ENCODE data around the gene ZEB2.

ZEB2 gene

DNA sequence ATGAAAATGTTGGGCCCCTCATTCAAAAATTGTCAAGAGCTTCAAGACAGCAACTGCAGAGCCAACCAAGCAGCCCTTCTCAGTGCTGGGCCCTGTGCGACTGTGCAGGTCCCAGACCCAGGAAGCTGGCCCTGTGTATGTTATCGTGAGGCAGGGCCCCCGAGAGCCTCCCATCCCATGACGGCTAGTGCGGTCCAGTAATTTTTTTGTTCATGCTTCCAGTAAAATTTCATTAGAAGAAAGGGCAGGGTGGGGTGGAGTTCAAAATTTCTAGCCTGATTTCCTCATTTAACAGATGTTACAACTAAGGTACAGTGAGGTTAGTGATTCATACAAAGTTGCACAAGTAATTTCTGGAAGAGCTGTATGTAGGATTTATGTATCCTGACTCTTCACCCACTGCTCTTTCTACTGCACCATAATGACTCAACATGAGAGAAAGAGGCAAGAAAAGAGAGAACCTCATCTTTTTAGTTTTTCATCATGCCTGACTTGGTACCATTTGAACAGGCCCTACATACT, 105.5 kb downstream of the ZEB2 start:
- no peak for DNase-seq

DNA sequence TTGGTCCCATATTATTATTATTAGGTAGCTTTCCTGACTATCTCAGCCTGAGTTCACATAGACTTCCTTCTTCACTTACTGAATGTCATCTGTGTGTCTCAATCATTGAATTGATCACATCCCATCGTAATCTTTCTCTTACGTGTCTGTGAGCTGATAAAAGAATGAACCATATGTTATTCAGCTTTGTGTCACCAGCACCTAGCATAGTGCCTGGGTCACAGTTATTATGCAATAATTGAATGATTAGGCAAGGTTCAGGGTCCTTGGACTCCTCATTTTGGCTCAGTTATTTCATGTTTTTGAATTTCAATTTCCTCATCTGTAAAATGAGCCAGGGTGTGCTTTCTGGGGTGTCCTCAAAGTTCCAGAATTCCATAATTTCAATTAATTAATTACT, 107.2 kb downstream of the ZEB2 start:
- no peak for DNase-seq

DNA sequence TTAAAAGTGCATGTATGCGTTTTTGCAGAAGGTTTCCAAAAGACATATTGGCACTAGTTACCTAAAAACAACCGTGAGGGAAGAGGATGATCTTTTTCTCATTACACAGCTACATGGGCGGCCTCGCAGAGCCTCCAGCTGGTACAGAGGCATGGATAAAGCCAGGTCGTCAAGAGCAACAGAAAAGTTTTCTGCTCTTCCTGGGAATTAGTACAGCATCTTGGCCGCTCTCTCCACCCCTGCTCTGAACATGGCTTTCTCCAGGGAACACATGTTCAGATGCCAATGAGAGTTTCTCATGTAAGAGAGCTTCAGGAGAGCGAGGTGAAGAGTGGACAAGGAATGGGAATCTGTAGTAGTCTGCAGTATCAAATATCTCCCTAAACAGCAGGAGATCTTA, 108.4 kb downstream of the ZEB2 start:
- DNase-seq: no peak

DNA sequence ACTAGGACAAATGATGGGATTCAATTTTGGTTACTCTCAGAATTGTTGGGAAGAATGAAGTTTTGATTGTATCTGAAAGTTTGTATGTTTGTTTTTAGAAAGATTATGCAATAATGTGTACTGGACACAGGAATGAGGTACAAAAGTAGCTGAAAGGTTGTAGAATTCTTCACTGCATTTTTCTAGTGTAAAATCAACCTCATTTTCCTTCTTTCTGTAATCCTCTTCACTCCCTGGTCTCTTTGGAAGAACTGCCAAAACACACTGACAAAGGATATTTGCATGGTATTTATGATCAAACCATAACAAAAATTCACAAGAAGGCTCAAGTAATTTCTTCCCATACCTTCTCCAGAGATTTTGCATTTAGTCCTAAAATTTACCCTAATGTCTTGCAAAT, 110.7 kb downstream of the ZEB2 start:
- no peak for DNase-seq

DNA sequence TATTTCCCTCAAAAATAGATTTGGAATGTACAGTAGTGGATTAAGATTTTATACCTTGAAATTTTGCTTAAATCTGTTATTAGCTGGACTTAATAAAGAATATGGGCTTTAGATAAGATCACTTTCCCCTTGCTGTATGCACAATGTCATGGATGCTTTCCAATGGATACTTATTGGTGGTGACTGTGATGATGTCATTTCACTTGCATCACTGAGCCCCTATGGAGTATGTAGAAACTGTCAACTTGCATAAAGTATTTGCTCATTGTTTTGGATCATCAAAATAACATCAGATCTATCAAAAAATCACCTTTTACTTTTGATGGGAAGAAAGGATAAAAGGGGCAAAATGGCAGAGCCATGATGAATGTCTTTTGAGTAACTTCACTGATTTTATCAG, 112.7 kb downstream of the ZEB2 start:
- no peak for DNase-seq

DNA sequence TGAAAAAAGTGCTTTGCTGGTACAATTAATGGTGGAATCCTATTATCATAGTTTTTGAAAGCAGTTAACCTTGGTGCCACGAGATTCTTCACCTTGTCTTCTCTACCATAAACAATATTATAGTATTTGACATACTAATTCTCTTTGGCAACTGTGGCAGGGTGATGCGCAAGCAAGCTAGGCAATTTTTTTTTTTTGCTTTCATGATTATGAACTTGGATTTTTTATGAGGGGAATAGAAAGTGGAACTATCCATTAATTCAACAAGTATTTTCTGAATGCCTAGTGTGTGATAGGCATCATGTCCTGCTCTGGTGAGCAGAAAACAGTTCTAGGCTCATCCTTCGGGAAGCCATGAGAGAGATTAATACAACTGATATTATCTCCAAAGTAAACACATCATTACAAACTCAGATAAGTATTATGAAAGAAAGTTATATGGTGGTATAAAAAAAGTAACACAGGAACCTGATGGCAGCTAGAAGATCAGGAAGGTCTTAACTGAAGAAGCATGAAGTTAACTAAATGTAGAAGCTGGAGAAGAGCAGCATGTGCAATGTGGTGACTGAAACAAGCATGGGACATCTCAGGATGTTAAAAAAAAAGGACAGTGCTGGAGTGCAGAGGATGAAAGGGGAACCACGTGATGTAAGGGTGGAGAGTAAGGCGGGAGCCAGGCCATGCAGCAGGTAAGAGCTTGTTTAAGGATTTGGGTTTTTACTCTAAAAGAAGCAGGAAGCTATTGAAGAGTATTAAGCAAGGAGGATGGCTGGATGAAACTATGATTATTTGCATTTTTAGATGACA, 113.7 kb downstream of the ZEB2 start:
- no peak for DNase-seq

DNA sequence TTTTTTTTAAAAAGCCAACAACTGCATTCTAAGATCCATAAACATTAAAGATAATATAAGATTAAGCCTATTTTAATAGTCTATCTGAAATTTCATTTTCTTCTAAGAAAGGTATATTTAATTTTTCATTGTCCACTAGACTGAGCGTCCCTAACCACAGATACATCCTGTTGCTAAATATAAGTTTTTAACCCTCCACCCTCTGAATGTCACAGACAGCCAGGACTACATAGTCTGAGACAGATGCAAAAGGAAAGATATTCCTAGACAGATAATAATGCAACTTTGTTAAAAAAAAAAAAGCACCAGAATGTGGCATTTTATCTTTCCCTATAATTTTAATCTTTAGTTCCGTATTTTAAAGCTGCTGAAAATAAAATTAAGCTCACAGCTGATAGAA, 114.6 kb downstream of the ZEB2 start:
- DNase-seq: no peak

DNA sequence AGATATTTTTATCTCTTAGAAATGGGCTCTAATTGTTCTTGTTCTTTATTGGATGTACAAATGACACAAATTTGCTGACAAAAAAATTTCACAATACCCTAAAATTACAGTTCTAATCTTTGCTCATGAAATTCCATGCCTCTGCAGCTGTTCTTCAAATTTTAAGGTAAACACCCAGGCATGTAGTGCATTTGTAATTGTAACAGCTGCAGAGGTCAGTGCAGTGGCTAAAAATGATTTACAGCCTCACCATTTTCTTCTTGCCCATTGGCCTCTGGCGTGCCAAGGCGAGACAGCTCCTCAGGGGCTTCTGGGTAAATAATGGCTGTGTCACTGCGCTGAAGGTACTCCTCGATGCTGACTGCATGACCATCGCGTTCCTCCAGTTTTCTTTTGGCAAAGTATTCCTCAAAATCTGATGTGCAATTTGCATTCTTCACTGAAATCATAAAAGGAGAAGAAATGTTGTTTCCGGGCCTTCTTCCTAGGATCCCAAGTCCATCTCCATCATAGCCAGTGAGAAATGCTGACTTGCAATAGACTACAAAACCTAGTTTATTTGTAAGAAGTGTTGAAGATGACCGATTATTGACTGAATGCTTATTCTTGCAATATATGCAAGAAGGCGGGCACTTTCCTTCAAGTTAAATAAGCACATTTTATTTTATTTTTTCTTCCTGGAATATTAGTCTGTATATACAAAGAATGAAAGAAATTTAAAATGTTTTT, 115.2 kb downstream of the ZEB2 start:
- DNase-seq: no peak

DNA sequence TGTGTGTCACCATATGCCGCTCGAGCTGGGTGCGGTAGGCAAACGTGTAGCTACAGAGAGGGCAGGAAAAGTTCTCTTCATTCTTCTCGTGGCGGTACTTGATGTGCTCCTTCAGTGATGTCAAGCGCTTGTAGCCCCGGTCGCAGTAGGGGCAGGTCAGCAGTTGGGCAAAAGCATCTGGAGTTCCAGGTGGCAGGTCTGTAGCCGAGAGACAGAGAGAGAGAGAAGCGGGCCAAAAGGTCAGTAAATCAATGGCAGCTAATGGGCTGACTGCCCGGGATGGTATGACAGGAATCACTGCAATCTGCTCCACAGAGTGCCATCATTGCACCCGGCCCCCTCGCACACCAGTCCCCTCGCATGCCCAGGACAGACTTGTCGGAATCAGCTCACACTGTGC, 116.0 kb downstream of the ZEB2 start:
- peak; percentile 89 for DNase-seq

DNA sequence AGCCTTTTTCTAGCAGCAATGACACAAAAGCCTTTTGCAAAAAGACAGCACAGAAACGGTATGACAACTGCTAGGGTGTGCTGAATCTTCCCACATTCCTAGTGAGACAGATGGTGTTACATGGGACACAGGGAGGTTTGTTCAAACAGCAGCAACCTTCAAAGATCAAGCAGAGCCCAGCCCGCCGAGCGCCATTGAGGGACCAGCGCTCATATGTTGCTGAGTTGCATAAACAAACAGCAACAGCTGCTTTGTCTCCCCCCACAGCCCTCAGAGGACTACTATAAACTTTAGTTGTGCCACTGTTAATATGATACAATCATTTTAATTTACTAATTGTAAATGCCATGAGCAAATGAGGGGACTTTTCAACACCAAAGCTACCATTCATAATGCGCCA, 117.7 kb downstream of the ZEB2 start:
- DNase-seq: peak; percentile 97

DNA sequence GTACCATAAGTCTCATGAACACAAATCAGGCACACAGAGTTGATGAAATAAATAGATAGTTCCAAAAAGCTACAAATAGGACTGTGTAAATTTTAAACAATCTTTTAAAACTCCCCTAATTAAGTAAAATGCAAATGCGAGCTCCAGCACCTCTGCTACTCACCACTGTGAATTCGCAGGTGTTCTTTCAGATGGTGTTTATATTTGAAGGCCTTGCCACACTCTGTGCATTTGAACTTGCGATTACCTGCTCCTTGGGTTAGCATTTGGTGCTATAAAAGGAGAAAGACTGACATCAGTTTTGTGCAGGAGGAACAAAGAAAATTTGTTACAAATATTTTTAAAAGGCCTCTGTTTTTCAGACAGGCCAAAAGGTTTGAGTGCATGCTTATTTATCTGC, 118.9 kb downstream of the ZEB2 start:
- DNase-seq: no peak

DNA sequence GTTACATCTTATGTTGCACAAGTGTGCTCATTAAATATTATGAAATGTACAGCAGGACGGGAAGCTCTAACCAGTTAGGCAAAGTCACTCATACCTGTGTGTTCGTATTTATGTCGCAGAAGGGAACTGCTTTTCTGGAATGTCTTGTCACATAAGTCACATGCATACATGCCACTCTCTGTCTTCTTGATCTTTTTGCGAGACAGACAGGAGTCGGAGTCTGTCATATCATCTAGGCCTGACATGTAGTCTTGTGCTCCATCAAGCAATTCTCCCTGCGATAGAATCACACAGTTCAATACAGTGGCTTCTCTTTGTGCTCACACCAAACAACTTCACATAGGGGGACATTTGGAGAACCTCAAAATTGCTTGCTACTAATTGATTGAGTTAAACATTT, 123.6 kb downstream of the ZEB2 start:
- no peak for DNase-seq

DNA sequence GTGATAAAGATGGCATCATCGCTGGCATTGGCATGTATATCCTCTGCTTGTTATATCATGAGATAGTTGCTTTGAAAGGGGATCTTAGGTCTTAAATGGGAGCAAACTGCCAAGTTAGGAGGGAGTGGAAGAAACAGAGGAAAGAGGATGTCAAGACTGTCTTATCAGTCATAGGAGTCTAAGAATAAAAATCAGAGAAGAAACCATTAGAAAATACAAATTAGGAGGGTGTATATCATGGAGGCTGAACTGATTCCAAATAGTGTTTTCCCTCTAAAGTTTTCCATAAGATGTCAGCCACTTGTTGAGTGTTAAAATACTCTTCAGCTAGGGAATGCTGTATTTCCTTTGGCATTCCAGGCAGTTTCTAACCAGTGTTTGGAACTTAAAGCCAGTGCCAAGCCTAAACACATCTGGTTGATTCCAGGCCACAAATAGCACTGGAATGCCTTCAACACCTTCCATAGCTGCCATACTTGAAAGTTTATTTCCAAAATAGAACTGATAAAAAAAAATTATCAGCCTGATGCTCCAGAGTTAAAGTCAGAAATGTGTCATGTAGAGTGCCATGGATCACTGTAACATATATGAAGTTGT, 129.4 kb downstream of the ZEB2 start:
- DNase-seq: no peak

DNA sequence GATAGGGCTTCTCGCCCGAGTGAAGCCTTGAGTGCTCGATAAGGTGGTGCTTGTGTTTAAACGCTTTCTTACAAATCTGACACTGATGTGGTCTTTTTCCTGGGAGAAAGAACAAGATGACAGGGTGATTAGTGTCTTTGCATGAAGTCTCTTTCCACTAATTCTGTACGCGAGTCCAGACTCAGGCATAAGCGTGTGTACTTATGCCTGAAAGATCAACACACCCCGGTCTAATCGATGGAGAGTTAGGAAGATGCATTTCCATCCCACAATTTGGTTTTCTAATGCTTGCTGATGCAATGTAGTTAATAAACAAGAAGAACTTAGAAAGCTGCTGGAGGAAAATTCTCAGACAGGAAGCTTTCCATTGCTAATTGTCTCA, 130.0 kb downstream of the ZEB2 start:
- no peak for DNase-seq

DNA sequence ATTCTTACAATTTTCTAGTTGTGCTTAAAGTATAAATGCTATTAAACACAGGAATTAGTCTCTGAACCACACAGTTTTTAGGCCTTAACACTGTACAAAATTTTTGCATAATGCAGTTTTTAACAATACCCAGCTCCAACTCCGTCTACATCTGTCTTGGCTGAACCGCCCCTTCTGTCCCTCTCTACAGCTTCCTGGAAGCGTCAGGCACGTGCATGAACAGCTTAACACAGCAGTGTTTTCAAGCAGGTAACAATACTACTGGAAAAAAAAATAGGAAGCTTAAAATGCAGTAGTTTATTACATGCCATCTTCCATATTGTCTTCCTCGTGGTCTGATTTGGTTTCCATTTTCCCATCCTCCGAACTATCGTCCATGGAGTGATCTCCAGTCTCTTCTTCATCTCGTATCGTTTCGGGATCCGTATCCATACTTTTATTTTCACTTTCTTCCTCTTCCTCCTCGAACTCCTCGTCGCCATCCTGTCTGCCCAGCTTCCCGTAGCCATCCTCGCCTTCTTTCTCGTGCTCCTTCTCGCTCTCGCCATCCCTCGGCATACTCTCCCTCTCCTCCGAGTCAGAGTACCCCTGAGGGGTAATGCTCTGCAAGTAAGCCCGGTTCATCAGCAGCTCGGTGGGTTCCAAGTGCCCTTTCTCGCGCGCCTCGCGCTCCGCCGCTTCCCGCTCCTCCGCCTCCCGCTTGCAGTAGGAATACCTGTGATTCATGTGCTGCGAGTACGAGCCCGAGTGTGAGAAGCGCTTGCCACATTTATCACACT, 130.6 kb downstream of the ZEB2 start:
- no peak for DNase-seq

DNA sequence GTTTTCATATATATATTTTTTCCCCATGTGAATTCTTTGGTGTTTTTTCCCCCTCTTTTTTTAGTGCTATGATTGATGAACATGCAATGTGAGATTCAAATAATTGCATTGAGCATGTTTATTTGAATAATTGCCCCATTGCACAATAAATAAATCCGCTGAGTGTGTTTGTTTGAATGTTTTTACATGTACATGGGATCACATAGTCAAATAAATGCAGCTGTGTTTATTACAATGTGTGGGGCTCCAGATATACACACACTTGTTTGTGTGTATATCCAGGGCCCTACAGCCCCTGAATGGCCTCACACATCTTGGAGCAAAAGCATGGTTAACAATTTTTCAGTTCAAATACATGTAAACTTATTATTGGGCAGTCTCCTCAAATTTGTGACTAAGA, 134.5 kb downstream of the ZEB2 start:
- no peak for DNase-seq

DNA sequence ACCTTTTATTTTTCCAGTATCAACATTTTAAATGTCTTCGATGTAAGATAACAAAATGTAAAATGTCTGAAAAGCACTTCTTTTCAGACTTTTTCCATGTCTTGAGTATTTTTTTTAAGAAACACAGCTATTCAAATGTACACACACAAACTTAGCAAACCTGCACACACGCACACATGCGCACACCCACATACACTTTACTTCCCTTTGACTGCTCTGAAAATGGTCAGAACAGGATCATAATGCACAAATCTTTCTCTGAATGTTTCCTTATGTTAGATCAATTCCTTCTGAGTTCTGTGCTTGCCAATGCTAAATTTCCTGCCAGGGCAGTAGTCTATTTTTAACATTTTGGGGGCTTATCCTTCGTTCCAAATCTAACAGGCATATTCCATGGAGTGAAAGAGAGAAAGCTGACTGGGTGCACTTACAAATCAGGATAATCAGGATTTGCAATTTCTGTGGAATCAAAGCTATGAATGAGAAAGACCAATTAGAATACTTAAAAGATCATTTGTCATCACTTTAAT, 136.3 kb downstream of the ZEB2 start:
- no peak for DNase-seq

DNA sequence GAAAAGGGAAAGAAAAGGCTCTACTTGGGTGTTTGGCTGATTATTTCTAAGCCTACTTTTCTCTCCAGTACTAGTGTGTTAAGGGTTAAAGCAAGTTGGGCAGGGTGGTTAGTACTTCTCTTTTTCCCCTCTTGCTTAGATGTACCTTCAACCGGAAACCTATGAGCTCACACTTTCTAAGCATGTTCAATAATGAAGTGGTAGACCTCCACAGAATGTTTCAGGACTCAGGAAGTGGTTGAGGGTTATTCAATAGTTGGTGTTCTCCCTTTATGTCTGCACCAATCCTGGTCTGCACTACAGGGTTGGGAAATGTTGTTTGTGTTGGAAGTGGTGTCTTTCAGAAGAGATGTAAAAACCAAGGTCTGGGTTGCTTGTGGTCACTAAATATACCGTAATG, 137.1 kb downstream of the ZEB2 start:
- DNase-seq: peak; percentile 29

DNA sequence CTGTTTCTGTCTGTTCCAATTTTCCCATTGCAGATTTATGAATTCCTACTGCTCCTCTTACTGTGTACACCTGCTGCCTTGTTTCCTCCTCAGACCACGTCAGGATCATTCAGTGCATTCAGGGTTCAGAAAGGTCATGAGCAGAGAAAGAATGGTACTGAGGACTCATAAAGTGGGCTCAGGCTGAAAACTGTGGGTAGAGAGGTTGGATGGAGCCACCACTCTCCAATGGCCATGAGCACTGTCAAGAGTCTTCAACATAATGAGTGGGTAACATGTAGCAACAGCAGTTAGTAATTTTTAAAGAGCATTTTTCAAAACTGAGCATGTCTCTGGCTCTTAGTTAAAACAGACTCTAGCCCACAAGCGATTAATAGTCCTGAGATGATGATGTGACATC, 138.2 kb downstream of the ZEB2 start:
- DNase-seq: no peak

DNA sequence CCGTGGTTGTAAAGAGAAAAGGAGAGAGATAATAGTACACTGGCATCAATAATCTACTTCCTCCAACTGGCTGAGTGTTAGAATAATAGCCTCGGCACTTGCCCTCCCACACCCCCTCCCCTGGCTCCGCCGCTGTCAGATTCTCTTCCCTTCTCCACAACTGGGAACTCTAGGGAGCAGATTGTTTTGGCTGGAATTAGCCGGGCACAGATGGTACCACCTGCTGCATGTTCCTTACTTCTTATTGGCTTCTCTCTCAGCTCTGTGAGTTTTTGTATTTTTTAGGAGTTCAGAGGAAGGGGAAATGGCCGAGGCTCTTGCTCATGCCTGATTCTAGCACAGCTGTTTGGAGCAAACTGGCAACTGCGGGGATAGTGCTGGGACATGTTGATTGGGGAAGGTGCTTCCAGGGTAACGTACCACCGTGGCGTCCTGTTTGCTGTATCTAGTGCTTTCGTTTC, 140.0 kb downstream of the ZEB2 start:
- peak; percentile 73 for DNase-seq

DNA sequence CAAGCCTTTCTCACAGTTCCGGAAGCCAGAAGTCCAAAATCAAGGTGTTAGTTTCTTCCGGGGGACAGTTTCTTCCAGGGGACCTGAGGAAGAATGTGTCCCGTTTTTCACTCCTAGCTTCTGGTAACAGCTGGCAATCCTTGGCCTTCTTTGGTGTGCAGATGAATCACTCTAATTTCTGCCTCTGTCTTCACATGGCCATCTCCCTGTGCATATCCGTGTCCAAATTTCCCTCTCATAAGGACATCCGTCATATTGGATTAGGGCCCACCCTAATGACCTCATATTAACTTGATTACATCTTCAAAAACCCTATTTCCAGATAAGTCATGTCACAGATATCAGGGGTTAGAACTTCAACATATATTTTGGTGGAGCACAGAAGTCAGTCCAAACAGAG, 141.4 kb downstream of the ZEB2 start:
- DNase-seq: no peak

DNA sequence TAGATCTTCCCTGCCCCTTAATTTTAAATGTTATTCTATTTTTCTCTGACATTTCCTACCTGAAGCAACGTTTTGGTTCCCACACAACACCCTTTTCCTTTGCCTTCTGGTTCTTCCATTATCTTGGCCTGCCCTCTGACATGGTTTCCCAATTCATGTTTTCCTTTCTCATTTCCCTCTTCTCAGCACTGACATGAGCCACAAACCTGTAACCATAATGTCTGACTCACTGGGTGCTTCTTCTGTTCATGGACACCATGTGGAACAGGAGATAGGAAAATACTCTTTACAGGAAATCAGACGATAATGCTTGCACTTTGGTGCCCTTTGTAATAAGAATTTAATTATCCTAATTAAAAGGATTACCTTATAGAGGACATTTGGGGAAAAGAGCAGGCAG, 142.0 kb downstream of the ZEB2 start:
- DNase-seq: no peak

DNA sequence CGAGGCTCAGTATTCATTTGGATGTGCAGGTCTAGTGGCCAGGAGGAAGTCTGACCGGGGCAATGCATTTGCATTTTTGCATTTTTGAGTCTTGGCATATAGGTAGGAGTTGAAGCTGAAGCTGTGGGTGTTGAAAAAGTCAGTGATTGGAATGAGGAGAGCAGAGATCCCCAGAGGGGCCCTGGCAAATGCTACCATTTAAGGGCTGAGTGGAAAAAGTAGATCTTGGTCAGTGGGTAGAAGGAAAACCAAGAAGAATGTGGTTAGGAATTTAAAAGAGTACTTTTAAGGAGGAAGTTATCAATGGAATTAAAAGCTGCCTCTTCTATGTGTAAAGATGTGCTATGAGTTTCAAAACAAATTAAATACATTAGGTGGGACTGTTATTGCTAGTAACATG, 143.0 kb downstream of the ZEB2 start:
- DNase-seq: no peak

Measured in NCI-H1694 treated with DMSO at 0.1 percent for 48 hours (cell line).